HEK293T (cell line): ENCODE measurements around the gene STK38.

Experiments used
- CTCF ChIA-PET: fragments of 350-600 bp; formaldehyde crosslinking; extraction: SDS; loops from one replicate; lab custom pipeline; 2021; ENCODE audit warnings: antibody characterized with exemption, inconsistent platforms; lab: Yijun Ruan, JAX
- POLR2A ChIA-PET: fragments of 350-600 bp; formaldehyde crosslinking; extraction: SDS; loops from one replicate; lab custom pipeline; 2020; ENCODE audit warnings: antibody characterized with exemption, inconsistent platforms; lab: Yijun Ruan, JAX
- DNase-seq: peaks from one replicate; pipeline ENCODE4 v3.0.0; 2012; ENCODE audit warnings: mixed read lengths; ENCODE audit errors: extremely low spot score
- ARNT ChIP-seq: fragments of 450-650 bp; IDR thresholded peaks from 2 replicates; pipeline ENCODE4 v1.6.1; 2017; ENCODE audit warnings: mild to moderate bottlenecking
- BHLHE40 ChIP-seq: fragments of 450-650 bp; IDR thresholded peaks from 2 replicates; pipeline ENCODE4 v1.6.1; 2016; ENCODE audit warnings: mild to moderate bottlenecking, moderate library complexity, borderline replicate concordance
- CTBP1 ChIP-seq: fragments of 450-650 bp; IDR thresholded peaks from 2 replicates; pipeline ENCODE4 v1.6.1; 2016; ENCODE audit warnings: borderline replicate concordance
- ELF4 ChIP-seq: fragments of 450-650 bp; IDR thresholded peaks from 2 replicates; pipeline ENCODE4 v1.6.1; 2017; ENCODE audit warnings: antibody characterized with exemption
- FOXA1 ChIP-seq: fragments of 450-650 bp; IDR thresholded peaks from 2 replicates; pipeline ENCODE4 v1.6.1; 2016; ENCODE audit warnings: mild to moderate bottlenecking
- FOXK2 ChIP-seq: fragments of 450-650 bp; IDR thresholded peaks from 2 replicates; pipeline ENCODE4 v1.6.1; 2016; ENCODE audit warnings: mild to moderate bottlenecking
- FOXM1 ChIP-seq: fragments of 450-650 bp; IDR thresholded peaks from 2 replicates; pipeline ENCODE4 v1.6.1; 2017; ENCODE audit warnings: mild to moderate bottlenecking, borderline replicate concordance
- HDGF ChIP-seq: fragments of 450-650 bp; IDR thresholded peaks from 2 replicates; pipeline ENCODE4 v1.6.1; 2017; ENCODE audit warnings: antibody characterized with exemption, borderline replicate concordance
- L3MBTL2 ChIP-seq: fragments of 450-650 bp; conservative IDR thresholded peaks from 2 replicates; pipeline ENCODE4 v1.6.1; 2016; ENCODE audit warnings: mild to moderate bottlenecking
- LEF1 ChIP-seq: fragments of 450-650 bp; IDR thresholded peaks from 2 replicates; pipeline ENCODE4 v1.6.1; 2017; ENCODE audit warnings: mild to moderate bottlenecking, borderline replicate concordance
- NFRKB ChIP-seq: fragments of 450-650 bp; IDR thresholded peaks from 2 replicates; pipeline ENCODE4 v1.6.1; 2016; ENCODE audit warnings: mild to moderate bottlenecking, moderate library complexity
- SP1 ChIP-seq: fragments of 450-650 bp; IDR thresholded peaks from 2 replicates; pipeline ENCODE4 v1.6.1; 2017
- SUZ12 ChIP-seq: fragments of 450-650 bp; IDR thresholded peaks from 2 replicates; pipeline ENCODE4 v1.6.1; 2016; ENCODE audit warnings: mild to moderate bottlenecking
- TARDBP ChIP-seq: fragments of 450-650 bp; IDR thresholded peaks from 2 replicates; pipeline ENCODE4 v1.6.1; 2016
- ZNF384 ChIP-seq: fragments of 450-650 bp; IDR thresholded peaks from 2 replicates; pipeline ENCODE4 v1.6.1; 2016
- TF ChIP-seq, protein P1 (sequence below): fragments of 450-650 bp; IDR thresholded peaks from 2 replicates; pipeline ENCODE4 v1.6.1; 2016

The STK38 gene

DNA sequence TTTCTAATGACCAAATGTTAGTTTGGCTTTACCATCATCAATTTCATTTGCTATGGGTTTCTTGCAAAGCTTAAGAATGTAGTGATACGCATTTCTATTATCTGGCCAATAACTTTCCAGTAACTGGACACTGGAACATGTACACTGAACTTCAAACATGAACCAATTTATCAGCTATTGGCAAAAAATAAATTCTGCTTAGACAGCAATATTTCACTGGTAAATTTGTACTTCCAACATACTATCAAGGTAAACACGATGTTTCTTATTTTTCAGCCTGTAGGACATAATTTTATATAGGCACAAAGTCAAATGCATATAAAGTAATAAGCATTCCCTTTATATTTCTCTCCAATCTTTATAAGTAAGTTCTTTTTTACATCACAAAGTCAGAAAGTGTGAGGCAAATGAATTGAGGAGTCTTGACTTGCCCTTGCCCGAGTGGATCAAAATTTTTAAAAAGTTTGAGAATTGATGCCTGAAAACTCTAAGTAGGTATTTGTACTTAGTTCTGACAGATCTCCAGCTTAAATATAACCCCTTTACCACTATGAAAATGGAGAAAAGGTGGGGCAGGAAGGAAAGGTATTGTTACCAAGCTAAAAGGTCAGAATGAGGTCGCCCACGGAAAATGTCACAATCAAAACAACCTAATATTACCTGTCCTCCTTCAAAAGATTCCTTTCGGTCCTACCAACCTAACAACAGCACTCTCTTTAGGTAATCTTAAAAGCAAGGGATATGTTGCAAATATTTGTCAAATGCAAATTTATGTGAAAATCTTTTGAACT is 41.3 kb downstream of the STK38 start:
- no peak for DNase-seq
- CTCF ChIA-PET, result no interaction called here
- TF ChIP-seq, protein P1, sequence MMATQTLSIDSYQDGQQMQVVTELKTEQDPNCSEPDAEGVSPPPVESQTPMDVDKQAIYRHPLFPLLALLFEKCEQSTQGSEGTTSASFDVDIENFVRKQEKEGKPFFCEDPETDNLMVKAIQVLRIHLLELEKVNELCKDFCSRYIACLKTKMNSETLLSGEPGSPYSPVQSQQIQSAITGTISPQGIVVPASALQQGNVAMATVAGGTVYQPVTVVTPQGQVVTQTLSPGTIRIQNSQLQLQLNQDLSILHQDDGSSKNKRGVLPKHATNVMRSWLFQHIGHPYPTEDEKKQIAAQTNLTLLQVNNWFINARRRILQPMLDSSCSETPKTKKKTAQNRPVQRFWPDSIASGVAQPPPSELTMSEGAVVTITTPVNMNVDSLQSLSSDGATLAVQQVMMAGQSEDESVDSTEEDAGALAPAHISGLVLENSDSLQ, result no peak
- TF ChIP-seq TARDBP, result no peak
- no peak for TF ChIP-seq LEF1
- TF ChIP-seq ELF4, result no peak
- no peak for TF ChIP-seq L3MBTL2
- no peak for TF ChIP-seq FOXM1
- TF ChIP-seq ZNF384, result no peak
- no peak for TF ChIP-seq BHLHE40
- POLR2A ChIA-PET, result no interaction called here

DNA sequence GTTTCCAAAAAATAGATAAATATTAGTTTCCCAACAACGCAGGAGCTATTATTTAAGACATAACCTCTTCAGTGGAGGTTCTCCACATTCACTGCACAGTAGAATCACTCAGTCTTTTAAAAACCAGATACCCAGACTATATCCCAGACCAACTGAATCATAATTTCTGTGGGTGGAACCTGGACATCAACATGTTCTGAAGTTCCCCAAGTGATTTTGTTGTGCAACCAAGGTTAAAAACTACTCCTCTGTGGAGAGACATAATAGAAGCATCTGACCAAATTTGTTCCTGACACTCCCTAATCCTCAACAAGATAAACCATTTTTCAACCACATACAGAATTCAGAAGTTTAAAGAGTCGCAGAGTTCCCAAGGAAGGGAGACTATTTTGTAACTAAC is 42.3 kb downstream of the STK38 start:
- no peak for DNase-seq
- ChIA-PET CTCF (no interaction called here), POLR2A (no interaction called here)
- TF ChIP-seq SP1 (no peak), TARDBP (no peak), ZNF384 (no peak), CTBP1 (no peak), BHLHE40 (no peak), HDGF (no peak), NFRKB (no peak), FOXA1 (no peak), L3MBTL2 (no peak)
- TF ChIP-seq, protein P1, result no peak

DNA sequence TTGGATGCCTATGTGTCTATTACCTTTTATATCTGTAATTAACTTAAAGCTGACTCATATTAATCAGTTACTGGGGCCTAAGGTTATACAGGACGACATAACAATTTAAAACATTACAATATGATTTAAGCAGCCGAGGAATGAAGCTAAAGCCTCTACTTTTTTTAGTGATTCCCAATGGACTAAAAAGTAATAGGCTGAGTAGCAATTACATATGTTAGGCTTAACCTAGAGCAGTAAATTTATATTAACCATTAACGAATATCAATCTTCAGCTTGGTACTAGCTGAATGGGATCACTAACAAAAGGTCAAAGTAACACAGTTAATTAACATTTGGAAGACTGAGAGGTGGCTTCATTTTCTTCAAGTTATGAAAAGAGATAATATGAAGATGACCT is 43.1 kb downstream of the STK38 start:
- CTCF ChIA-PET, result no interaction called here

DNA sequence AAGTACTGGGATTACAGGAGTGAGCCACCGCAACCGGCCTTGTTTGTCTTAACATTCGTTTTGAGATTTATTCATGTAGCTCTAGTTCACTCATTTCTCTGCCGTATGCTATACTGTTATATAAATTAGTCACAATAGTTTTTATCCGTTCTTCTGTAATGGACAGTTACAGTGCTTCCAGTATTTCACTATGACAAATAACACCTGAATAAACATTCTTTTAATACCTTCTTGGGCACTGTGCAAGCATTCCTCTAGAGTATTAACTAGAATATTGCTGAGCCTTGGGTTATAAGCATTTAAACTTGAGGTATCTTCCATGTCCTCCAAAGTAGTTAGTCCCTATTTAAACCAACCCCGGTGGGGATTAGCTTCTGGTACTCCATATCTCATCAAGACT is 45.6 kb downstream of the STK38 start:
- ChIA-PET CTCF (no interaction called here), POLR2A (no interaction called here)
- TF ChIP-seq, protein P1, result no peak
- no peak for TF ChIP-seq BHLHE40
- no peak for TF ChIP-seq NFRKB
- no peak for TF ChIP-seq LEF1
- TF ChIP-seq ELF4, result no peak
- no peak for TF ChIP-seq CTBP1
- no peak for TF ChIP-seq TARDBP
- no peak for TF ChIP-seq SUZ12
- TF ChIP-seq ARNT, result no peak
- no peak for TF ChIP-seq FOXM1
- TF ChIP-seq FOXK2, result no peak
- no peak for TF ChIP-seq FOXA1
- TF ChIP-seq SP1, result no peak
- no peak for TF ChIP-seq HDGF
- no peak for TF ChIP-seq ZNF384
- no peak for TF ChIP-seq L3MBTL2
- DNase-seq, result no peak

More for the DNA sequence above, 43.1 kb downstream of the STK38 start:
- no peak for DNase-seq
- POLR2A ChIA-PET, result interaction anchor here (0.9 kb wide), 1 partner anchor 81 kb away, joined by 3 read pairs; no protein-coding TSS in a partner anchor
- TF ChIP-seq NFRKB (no peak), FOXM1 (no peak), BHLHE40 (no peak)

DNA sequence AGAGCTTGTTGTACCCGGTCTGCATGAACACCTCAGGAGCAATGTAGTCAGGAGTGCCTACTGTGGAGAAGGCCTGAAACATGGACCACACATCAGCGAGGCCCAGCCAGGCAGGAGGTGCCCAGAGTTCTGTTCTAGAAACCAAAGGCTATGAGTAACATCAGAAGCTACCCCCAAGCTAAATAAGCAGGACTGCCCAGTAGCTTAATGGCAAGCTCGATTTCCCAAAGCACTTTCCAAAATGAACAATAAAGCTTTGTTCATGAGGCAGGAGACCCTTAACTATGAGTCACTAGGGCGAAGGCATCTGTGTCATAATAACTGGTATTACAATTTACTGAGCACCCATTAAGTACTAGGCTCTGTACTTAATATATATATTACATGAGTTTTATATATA is 47.4 kb downstream of the STK38 start:
- POLR2A ChIA-PET, result no interaction called here
- no peak for DNase-seq
- CTCF ChIA-PET, result interaction anchor here (1.7 kb wide), 1 partner anchor 159 kb away, joined by 4 read pairs; no protein-coding TSS in a partner anchor

DNA sequence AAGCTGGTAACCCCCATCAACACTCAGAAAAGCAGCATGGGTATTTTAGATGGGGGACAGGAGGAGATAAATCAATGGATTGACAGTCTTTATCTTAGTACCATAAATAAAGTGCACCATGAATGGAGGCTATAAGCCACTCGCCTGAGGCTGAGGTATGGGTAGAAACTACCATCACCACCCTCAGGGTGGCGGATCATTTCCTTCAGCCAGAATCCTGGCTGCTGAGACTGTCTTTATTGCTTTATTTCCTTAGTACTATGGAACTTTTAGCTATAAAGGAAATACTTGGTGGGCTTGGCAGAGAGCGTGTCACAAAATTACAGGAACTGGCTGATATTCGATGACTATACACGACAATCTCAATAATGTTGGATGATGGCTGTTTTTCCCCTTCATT is 52.2 kb downstream of the STK38 start:
- POLR2A ChIA-PET, result no interaction called here
- CTCF ChIA-PET, result interaction anchor here (0.6 kb wide), 1 partner anchor 96 kb away, joined by 5 read pairs; no protein-coding TSS in a partner anchor
- TF ChIP-seq FOXK2 (no peak), ZNF384 (no peak), L3MBTL2 (no peak), HDGF (no peak), TARDBP (no peak), NFRKB (no peak), ELF4 (no peak), SP1 (no peak), FOXA1 (no peak), FOXM1 (no peak), SUZ12 (no peak), CTBP1 (no peak), ARNT (no peak), LEF1 (no peak), BHLHE40 (no peak)
- TF ChIP-seq, protein P1, result no peak
- no peak for DNase-seq

More for the DNA sequence above, 47.4 kb downstream of the STK38 start:
- TF ChIP-seq SUZ12, result no peak
- no peak for TF ChIP-seq TARDBP
- TF ChIP-seq FOXA1, result no peak
- TF ChIP-seq HDGF, result no peak
- no peak for TF ChIP-seq SP1
- TF ChIP-seq LEF1, result no peak
- TF ChIP-seq ARNT, result no peak
- no peak for TF ChIP-seq NFRKB
- no peak for TF ChIP-seq ZNF384
- TF ChIP-seq ELF4, result no peak
- no peak for TF ChIP-seq FOXK2
- no peak for TF ChIP-seq BHLHE40
- TF ChIP-seq FOXM1, result no peak
